ENCODE results near the gene ENTREP1. TPM values are rescaled to one million over a fixed set of nuclear protein-coding genes. Genes with fewer than 3 reads are reported as not detected.

Gene ENTREP1
- total and polyA plus RNA-seq, 2 of the 4 experiments (the other 2 are of a cell fraction): not detected

- no peaks in the 10 kb centered on the region for H4K20me1 ChIP-seq (ENCODE audit: insufficient read depth, low read length)
- ATAC-seq (ENCODE audit: low read depth) (no peak), DNase-seq (no peak)
- H3K4me2 ChIP-seq (ENCODE audit: low read depth, low read length): no peak overlapping the region
- H3K56ac ChIP-seq (ENCODE audit: extremely low read depth, insufficient read depth, low read length): no peak overlapping the region
- 25% methylated on average over 2 of the region's 12 CpGs; no CpG with 5 or more reads in 1 of the 2 experiments for WGBS, 2 experiments (ENCODE audit: extremely low coverage in 2 of 2, insufficient read length in 1 of 2)
- no peaks in the 10 kb centered on the region for H3K9me3 ChIP-seq (ENCODE audit: control insufficient read depth, insufficient read depth, low read length)
- dilution Hi-C loops (cut with HindIII; ENCODE audit: low sequenced_read_pairs, unreplicated experiment) (no loop called here), intact Hi-C loops (cut with micrococcal nuclease) (loop anchor here (1.0 kb wide), 1 partner anchor 232 kb away; no protein-coding TSS in a partner anchor), in situ Hi-C loops (cut with MboI; ENCODE audit: low sequenced_read_pairs) (no loop called here)
- H3K4ac ChIP-seq (ENCODE audit: low read depth, low read length): no peak overlapping the region
- no peak overlapping the region for H3K18ac ChIP-seq (ENCODE audit: low read depth, low read length)
- H3K14ac ChIP-seq (replicated peaks; ENCODE audit: low read depth, low read length): no peak overlapping the region
- H3K4me3 ChIP-seq (ENCODE audit: insufficient read depth, low read depth, low read length): no peak overlapping the region
- no peaks in the 10 kb centered on the region for H3K36me3 ChIP-seq (ENCODE audit: control insufficient read depth, insufficient read depth, low read length)
- no TSS peak for BruUV-seq (replicated peaks)
- H3K27ac ChIP-seq (ENCODE audit: insufficient read depth, low read length): no peak overlapping the region
- no peak overlapping the region for H2BK120ac ChIP-seq (ENCODE audit: low read depth, low read length)
- H3K9ac ChIP-seq (ENCODE audit: low read depth, low read length): no peak overlapping the region
- no peak overlapping the region for H2AFZ ChIP-seq (replicated peaks; ENCODE audit: low read length, poor library complexity)
- no peak overlapping the region for H2BK20ac ChIP-seq (ENCODE audit: low read depth, low read length)
- H4K8ac ChIP-seq (ENCODE audit: low read depth in 2 of 2, low read length in 2 of 2): no peak overlapping the region
- no peaks in the 10 kb centered on the region for H3K79me1 ChIP-seq (ENCODE audit: low read depth in 1 of 2, low read length in 2 of 2)
- no peaks in the 10 kb centered on the region for H3K9me1 ChIP-seq (ENCODE audit: insufficient read depth, low read length)
- no peak overlapping the region for H4K91ac ChIP-seq (ENCODE audit: insufficient read depth, low read depth, low read length)
- no peak overlapping the region for H3K23ac ChIP-seq (ENCODE audit: low read depth, low read length)
- no peak overlapping the region for H2BK5ac ChIP-seq (ENCODE audit: low read depth, low read length, poor library complexity, severe bottlenecking)
- H3K27me3 ChIP-seq (ENCODE audit: control insufficient read depth, insufficient read depth, low read length): peaks cover 10% of the 10 kb centered on the region
- H2AK5ac ChIP-seq (ENCODE audit: low read depth, low read length): no peak overlapping the region
- CTCF ChIA-PET: no interaction called here
- POLR2A ChIA-PET (ENCODE audit: unreplicated experiment): no interaction called here
- TF ChIP-seq USF2 (IDR thresholded peaks at IDR 0.05; ENCODE audit: low read depth, low read length): no peak
- no peak overlapping the region for H2AK9ac ChIP-seq (replicated peaks; ENCODE audit: low read depth, low read length, poor library complexity)
- H4K5ac ChIP-seq (ENCODE audit: low read depth, low read length): no peak overlapping the region
- no peaks in the 10 kb centered on the region for H3K4me1 ChIP-seq (ENCODE audit: control insufficient read depth, insufficient read depth, low read length)
- H2BK15ac ChIP-seq (ENCODE audit: low read depth, low read length): no peak overlapping the region
These were observed 72.6 kb downstream of the ENTREP1 start for GRCh38 chr9:69397384-69398214.

Data from IMR-90 (cell line).